HTERT RPE-1 (cell line): ENCODE data around the gene CYB5R4.

Experiments used
- in situ Hi-C: fragments of 300-500 bp; cut with MboI; formaldehyde crosslinking; loops from 4 replicates; pipeline ENCODE4 v1.14.3; 2020; ENCODE audit warnings: low sequenced_read_pairs

CYB5R4 gene

DNA sequence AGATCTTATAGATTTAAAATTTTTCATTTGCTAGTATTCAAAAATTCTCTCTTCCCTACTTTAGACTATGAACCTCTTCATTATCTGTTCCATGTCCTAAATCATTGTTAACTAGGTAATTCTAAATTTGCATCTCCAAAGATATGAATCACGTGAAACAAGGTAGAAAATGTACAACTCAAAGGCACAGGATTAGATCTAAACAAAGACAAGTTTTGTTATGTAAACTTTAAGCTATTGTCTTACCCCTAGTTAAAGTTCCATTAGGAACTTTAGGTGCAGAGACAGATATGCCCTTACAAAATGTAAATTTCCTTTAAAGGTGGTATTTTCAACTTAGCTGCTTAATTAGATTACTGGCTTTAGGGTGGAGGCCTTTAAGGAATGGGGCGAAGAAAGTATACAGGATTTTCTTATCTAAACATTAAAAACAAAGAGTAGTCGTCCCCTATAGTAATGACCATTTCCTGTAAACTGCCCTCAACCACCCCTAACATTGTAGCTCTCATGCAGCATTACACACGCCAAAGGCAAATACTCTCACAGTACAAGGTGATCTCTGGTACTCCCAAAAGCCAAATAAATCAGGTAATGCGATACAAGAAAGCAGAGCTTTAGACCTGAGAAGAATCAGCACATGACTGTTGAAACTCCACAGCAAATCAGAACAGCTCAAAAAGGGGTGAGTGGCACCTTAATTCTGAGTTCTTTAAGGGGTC, 116.7 kb downstream of the CYB5R4 start:
- in situ Hi-C loops = no loop called here

DNA sequence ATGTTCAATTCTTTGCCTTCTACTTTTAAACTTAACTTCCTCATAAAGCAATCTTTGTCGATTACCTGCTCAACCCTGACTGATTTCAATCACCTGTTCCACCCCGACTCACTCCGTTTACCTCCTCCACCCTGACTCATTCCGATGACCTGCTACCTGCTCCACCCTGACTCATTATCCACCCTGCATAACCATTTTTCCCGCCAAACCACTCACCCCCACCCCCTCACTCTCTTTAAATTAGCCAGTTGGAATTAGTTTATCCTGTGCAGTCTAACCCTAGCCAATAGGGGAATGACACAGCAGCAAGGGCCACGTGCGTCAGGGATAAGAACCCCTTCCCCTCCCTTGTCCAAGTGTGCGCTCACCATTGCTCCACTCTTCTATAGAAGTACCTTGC, 117.4 kb downstream of the CYB5R4 start:
- in situ Hi-C loops = no loop called here

DNA sequence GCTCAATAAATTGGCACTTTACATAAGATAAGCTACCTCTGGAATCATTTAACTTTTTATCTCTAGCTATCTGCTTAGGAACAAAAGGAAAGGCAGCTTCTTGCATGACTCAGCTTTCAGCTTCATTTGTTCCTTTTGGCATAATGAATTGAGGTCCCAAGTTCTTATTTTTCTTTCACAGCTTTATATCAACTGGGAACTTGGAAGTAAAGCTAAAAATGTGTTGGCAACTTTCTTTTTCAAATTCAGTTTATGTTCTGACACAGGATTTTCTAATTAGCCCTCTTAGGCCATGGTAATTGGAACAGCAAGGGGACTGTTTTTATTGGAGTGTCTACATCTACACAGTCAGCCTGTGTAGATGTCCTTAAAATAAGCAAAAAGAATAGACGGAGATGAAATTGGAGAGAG, 118.8 kb downstream of the CYB5R4 start:
- in situ Hi-C loops = no loop called here

DNA sequence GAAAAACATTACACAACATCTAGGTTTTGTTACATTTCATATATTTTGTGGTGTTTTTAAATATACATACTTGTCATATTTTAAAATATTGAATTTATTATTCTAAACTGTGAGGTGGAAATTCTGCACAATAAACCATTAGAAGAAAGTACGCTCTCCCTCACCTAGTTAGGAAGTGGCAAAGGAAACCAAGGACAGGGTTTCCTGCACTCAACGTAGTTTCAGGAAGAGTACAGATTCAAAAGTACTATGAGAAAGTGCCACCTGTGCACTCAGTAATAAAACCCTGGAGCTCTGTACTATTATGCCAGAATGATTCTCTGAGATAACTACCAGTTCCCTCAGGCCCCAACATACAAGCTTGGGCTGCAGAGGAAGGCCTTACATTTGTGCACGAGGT, 119.5 kb downstream of the CYB5R4 start:
- in situ Hi-C loops = no loop called here

DNA sequence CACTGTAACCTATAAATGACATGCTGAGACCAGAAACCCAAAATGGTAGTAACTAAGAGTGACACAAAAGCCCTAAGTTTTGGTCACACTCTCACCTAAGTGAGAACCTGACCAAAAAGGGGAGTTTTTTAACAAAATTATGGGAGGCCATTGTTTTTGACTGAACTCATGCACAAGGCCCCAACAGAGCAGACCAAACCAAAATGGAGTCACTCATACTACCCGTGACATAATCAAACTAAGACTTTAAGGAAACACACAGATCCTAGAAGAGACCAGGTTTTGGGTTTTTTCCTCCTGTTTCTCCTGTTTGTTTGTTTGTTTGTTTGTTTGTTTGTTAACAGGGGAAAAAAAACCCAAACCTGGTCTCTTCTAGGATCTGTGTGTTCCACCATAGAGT, 124.9 kb downstream of the CYB5R4 start:
- in situ Hi-C loops = no loop called here

DNA sequence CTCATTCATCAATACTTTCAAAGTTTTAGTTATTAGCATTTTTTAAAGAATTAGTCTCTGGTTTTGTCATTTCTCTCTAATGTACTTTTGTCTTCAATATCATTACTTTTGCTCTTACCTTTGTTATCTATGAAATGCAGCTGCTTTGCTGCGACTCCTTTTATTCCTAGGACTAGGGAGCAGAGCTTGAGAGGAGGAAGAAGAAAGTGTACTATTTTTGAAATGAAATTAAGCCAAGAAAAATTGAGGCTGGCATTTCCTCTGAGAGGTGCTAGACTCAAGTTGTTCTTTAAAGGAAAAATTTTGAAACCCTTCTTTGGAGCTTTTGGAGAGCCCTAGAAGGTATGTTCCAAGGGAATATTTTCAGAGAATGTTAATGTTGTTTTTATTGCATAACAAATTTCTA, 125.8 kb downstream of the CYB5R4 start:
- in situ Hi-C loops = no loop called here

DNA sequence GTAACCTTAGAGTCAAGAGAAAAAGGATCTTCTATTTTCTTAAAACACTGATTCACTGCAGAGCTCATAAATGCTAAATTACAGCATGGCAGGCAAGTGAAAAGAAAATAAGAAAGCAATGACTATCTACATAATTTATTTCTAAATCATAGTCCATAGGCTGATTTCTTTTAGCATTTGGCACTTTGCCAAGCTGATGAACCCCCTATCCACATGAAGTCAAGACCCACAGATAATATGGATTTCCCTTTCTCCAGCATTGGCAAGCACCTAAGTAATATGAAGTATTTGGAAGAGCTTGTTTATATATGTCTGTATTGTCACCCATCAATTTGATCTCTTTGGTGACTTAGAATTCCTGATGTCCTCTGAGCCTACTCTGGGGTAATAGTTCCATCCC, 126.2 kb downstream of the CYB5R4 start:
- in situ Hi-C loops = no loop called here

DNA sequence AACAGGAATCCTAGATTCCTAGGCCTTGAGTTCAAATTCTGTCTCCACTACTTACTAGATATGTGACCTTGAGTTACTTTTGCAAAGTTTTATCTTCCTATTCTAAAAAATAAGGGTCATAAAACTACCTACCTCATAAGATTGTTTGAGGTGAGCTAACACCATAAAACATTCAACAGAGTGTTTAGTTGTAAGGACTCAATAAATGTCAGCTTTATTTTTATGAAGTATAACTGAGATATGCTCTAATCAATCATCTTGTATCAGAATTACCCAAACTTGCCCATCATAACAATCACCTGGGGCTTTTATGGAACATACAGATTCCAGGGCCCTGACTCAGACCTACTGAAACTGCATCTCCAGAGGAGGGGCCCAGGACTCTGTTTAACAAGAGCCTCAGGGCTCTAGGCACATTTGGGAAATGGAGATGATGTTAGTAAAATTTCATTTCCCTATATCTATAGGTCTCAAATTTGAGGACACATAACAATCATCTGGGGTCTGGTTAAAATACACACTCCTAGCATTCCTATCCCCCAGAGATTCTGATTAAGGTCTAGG, 138.6 kb downstream of the CYB5R4 start:
- in situ Hi-C loops = no loop called here

DNA sequence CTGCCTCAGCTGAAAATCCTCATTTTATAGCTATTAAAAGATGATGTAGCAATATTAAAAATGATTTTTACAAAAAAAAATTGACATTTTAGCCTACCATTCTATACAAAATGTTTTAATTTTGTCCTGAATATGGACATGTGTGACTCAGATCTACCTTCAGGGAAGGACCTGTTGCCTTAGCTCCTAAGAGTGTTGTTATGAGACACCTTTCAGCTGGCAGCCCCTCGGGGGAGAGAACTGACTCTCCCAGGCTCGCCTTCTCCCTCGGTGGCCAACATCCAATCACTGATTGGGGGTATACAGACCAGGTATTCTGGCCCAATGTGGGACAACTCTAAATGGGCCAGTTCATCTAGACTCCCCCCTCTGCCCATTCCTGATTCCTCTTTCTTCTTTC, 141.6 kb downstream of the CYB5R4 start:
- in situ Hi-C loops = no loop called here

DNA sequence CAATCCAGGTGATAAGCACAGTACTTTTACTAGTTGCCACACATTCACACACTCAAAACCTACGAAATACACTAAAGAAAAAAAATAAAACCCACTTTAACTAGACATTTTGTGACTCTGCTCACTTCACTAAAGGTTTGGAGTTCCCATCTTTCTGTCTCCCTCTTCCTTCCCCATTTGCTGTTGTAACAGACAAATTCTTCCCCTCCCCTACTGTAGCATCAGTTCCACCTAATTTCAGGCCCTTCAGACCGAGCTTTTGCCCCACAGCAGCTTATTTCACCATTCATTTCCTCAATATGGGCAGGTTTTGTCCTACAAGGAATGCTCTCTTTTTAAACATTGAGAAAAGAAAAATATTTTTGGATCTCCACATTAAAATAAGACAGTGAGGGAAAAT, 142.7 kb downstream of the CYB5R4 start:
- in situ Hi-C loops = no loop called here

DNA sequence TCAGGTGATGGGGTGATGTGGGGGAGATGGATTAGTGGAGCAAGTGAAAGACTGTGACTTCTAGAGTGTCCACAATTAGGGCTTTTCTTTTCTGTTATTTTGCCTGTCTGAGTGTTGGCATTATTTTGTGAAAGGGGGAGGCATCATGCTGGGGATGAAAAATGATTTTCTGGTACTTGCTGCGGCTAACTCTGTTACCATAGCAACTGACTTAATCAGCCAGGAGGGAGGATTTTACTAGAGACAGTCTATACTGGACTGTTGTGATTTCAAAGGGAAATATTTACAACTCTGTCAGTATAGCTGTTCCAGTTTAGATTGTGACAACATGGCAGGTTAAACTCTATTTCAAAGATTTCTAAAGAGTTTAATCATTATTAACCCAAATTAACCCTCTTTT, 143.6 kb downstream of the CYB5R4 start:
- in situ Hi-C loops = no loop called here

DNA sequence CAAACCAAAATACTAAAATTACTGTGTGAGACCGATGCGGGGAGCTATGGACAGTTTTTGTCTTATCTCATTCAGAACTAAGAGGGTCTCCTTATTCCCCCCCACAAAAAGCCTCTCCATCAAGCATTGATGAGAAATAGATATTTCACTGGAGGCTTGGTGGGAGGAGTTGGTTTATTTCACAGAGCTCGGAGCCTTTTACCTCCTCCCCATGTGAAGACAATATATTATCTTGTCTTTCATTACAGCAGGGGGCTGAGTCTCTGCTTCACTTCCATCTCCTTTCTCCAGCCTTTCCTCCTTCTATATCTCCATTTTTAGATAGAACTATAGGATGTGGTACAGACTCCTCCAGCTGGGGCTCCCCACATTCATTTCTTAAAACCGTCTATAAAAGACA, 144.2 kb downstream of the CYB5R4 start:
- in situ Hi-C loops = no loop called here

DNA sequence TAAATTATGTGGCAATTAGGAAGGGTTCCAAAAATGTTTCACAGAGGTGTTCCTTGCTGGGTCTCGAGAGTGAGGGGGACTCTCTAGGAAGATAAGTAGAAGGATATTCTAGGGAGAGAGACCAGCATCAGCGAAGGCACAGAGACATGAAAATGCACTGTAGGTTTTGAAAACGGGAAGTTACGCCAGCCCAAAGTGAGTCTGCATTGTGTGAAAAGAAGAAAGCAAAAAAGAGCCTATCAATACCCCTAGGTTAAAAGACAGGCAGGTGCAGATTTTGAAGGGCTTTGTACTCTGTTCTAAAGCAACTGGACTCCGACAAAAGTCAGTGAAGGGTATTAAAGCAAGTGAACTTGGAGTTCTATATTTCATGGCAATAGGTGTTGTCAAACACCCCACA, 148.4 kb downstream of the CYB5R4 start:
- in situ Hi-C loops = no loop called here

DNA sequence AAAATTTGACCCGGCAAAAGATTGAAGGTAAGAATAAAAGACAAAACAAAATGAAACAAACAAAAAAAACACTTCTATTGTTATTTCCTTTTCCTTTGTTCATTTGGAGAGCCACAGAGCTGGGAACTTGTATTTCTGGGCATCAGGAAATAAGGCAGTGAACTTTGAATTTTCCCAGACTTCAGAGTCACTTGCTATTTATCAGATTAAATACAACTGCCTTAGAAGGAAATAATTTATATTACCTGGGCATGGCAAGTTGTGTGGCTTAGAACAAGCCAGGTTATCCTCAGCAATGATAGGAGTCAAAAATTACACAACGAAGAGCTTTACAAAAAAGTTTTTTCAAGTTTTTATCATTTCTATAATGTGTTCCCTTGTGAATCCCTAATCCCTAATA, 153.9 kb downstream of the CYB5R4 start:
- in situ Hi-C loops = no loop called here

DNA sequence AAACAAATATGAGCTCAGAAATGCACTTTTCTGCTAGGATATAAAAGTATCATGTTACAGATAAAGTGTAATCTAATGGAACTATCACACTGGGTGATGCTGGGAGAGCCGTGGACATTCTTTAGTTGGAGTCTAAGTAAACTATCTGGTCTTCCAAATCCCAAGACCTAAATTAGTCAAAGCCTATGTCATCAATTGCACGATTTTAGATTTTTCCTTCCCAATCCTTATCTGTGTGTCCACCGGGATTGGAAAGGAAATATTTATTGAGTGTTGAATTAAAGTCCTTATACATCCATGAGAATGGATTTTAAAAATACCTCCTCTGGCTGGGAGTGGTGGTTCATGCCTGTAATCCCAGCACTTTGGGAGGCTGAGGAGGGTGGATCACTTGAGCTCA, 154.4 kb downstream of the CYB5R4 start:
- in situ Hi-C loops = no loop called here

DNA sequence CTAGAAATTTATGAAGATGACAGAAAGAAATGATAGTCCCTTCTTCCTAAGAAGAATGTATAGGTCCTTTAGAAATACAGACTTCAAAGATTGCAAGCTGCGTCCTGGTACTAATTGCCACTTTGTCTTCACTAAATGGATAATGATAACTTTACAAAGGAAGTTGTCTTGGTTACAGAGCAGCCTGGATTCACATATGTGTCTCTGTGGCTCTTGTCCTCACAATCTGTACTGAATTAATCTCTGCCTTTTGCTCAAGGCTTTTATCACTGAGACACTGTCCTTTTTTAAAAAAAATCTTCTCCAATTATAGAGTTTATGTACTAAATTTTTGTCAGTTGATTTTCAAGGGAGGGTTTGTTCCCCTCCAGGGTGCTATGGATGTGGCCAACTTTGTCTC, 156.5 kb downstream of the CYB5R4 start:
- in situ Hi-C loops = no loop called here
